ENCODE data around the gene PPTC7.
"Not testable (repeated sequence)": the region's sequence is repeated elsewhere in the genome, so short reads cannot be mapped to it uniquely, and the experiment has no call there.

Gene PPTC7

DNA sequence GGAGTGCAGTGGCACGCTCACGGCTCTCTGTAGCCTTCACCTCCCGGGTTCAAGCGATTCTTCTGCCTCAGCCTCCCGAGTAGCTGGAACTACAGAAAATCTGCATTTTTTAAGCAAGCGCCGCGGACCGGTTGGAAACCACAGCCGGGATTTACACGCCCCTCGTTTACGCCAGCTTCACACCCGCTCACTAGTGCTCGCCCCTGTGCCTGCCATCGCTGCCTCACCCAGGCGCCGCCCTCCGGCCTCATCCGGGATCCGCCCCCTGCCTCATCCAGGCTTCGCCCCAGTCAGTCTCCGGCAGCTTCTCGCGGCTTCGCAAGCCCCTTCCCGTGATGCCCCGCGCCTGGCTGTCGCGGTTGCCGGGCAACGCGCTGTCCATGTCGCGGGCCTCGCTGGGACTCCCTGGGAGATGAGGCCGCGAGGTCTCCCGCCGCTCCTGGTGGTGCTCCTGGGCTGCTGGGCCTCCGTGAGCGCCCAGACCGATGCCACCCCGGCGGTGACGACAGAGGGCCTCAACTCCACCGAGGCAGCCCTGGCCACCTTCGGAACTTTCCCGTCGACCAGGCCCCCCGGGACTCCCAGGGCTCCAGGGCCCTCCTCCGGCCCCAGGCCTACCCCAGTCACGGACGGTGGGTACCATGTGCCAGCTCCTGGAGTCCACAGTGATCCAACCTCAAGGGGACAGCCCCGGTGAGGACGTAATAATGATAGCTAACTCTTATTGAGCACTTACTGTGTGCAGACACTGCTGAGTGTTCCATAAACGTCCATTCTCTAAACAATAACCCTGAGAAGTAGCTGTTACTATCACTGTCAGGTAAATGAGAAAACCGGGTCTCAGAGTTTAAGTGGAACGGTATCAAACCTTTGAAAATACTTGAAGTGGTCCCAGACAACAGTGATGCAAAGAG lies 30.9 kb upstream of the PPTC7 start, which contains the start of gene TCTN1:
TCTN1 (plus strand) TSS at position 359 of the 914 bp plus-strand sequence; CDS start at position 413, 54 bp downstream.
- H3K27ac ChIP-seq: peak within 1 kb of the TSS; percentile 58 to 85
- H3K4me3 ChIP-seq: peak within 1 kb of the TSS; percentile 85
- TF ChIP-seq, protein P1, sequence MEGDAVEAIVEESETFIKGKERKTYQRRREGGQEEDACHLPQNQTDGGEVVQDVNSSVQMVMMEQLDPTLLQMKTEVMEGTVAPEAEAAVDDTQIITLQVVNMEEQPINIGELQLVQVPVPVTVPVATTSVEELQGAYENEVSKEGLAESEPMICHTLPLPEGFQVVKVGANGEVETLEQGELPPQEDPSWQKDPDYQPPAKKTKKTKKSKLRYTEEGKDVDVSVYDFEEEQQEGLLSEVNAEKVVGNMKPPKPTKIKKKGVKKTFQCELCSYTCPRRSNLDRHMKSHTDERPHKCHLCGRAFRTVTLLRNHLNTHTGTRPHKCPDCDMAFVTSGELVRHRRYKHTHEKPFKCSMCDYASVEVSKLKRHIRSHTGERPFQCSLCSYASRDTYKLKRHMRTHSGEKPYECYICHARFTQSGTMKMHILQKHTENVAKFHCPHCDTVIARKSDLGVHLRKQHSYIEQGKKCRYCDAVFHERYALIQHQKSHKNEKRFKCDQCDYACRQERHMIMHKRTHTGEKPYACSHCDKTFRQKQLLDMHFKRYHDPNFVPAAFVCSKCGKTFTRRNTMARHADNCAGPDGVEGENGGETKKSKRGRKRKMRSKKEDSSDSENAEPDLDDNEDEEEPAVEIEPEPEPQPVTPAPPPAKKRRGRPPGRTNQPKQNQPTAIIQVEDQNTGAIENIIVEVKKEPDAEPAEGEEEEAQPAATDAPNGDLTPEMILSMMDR (IDR thresholded peaks at IDR 0.05): no peak

DNA sequence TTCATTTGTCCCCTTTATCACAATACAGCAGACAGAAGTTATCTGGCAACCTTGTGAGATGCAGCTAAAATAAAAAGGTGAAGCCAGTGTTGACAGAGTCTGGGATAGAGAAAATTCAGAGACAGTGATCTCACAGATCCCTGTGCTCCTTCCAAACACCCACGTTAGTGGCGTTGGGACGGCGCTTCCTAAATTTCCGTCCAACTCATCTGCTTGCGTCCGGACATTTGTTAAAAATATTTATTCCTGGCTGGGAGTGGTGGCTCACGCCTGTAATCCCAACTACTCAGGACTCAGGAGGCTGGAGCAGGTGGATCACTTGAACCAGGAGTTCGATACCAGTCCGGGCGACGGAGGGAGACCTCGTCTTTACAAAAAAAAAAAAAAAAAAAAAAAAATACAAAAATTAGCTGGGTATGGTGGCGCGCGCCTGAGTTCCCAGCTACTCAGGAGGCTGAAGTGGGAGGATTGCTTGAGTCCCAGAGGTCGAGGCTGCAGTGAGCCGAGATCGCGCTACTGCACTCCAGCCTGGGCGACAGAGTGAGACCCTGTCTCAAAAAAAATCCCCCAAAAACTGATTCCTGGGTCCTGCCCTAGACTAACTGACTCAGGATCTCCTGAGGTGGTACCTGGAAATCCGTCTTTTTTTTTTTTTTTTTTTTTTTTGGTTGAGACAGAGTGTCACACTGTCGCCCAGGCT lies 30.1 kb upstream of the PPTC7 start:
- H3K4me3 ChIP-seq: peak overlapping the region; percentile 85
- H3K27ac ChIP-seq: peak overlapping the region; percentile 58 to 85
- no peak for DNase-seq (ENCODE audit: low spot score)
- TF ChIP-seq, protein P1 (IDR thresholded peaks at IDR 0.05): no peak

More for the DNA sequence above, 30.9 kb upstream of the PPTC7 start, which contains the start of gene TCTN1:
- DNase-seq (ENCODE audit: low spot score): peak; percentile 99

DNA sequence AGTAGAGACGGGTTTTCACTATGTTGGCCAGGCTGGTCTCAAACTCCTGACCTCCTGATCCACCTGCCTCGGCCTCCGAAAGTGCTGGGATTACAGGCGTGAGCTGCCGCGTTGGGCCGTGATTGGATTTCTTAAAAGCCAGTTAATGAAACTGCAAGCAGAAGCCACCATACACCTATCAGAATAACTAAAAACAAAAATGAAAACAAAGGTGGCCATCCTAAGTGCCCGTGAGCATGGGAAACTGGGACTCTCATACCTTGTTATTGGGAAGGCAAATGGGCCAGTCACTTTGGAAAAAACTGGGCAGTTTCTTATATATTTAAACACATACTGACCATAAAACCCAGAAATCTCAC lies 23.1 kb upstream of the PPTC7 start:
- Histone ChIP-seq H3K27ac (peak overlapping the region in 1 of 2 donors; percentile 59), H3K4me3 (no peak overlapping the region)
- TF ChIP-seq, protein P1 (IDR thresholded peaks at IDR 0.05): no peak
- no peak for DNase-seq (ENCODE audit: low spot score)

DNA sequence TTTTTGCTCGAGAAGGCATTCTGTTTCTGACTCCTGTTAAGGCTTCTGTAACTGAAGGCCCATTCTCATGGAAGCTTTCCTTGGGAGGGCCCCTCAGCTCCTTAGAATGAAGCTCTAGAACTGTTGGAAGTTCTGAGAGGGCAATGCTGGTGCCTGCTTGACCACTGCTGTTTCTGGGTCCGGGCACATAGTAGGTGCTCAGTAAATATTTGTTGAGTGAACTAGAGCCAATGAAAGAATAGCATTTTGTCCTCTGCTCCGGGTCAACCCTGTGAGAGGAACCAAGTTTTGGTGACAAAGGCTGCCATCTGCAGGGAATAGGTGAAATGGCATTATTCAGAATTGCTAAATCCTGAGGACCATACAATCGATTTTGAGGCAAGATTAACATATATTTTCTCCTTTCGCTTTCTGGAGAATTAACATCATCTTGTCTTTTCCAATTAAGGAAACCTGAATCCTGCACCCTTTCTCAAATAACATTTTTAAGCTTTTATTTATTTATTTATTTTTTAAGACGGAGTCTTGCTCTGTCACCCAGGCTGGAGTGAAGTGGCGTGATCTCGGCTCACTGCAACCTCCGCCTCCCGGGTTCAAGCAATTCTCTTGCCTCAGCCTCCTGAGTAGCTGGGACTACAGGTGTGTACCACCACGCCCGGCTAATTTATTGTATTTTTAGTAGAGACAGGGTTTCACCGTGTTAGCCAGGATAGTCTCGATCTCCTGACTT lies 19.1 kb upstream of the PPTC7 start:
- not testable (repeated sequence) for H3K27ac ChIP-seq; H3K4me3 ChIP-seq; DNase-seq (ENCODE audit: low spot score)
- TF ChIP-seq, protein P1 (IDR thresholded peaks at IDR 0.05): peak; percentile 20

DNA sequence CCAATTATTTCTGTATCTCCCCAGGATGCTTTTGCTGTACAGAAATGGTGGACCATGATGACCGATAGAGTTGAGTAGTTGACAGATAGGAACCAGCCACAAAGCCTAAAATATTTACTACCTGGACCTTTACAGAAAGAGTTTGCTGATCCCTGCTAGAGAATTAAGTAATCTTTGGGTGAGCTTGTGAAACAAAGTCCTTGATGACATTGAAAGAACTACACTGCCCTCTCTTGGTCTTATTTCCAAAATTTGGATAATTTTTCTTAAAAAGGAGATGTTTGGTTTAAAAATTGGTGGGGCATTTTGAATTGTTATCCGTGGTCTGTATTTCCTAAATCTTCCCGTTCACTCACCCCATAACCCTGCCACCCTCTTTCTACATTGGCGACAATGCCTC lies 17.1 kb upstream of the PPTC7 start:
- DNase-seq (ENCODE audit: low spot score): no peak
- TF ChIP-seq, protein P1 (IDR thresholded peaks at IDR 0.05): no peak
- no peak overlapping the region for H3K27ac ChIP-seq
- no peak overlapping the region for H3K4me3 ChIP-seq

DNA sequence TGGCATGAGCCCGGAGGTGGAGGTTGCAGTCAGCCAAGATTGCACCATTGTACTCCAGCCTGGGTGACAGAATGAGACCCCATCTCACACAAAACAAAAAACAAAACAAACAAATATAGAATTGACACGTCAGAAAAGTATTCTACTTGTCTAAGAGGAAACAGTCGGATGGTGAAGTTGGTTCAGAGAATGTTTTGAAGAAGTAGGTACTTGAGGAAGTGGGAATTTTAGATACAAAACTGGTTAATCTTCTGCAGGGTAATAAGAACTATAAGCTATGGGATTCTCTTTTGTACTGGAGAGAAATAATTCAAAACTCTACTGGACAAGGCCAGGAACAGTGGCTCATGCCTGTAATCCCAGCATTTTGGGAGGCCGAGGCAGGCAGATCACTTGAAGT lies 16.2 kb upstream of the PPTC7 start:
- H3K4me3 ChIP-seq: no peak overlapping the region
- no peak overlapping the region for H3K27ac ChIP-seq
- DNase-seq (ENCODE audit: low spot score): no peak
- TF ChIP-seq, protein P1 (IDR thresholded peaks at IDR 0.05): no peak

Data from coronary artery (tissue), 2 donors.